Mesothelial cell of epicardium (in vitro differentiated cells): ENCODE data around the gene USP11. TPM values are rescaled to one million over a fixed set of nuclear protein-coding genes. Genes with fewer than 3 reads are reported as not detected.

Experiments used
- DNase-seq, 2 experiments: peaks; one replicate each; pipeline ENCODE4 v3.0.0; 2021; ENCODE audit warnings: low spot score in 2 of 2; ENCODE audit not compliant: unreplicated experiment in 2 of 2
- H3K27ac Mint-ChIP-seq: 2 replicates; pipeline ENCODE4 v1.8.0; 2021; ENCODE audit warnings: mixed read lengths
- H3K27me3 Mint-ChIP-seq: 2 replicates; pipeline ENCODE4 v1.8.0; 2021; ENCODE audit warnings: low read depth, mixed read lengths
- H3K36me3 Mint-ChIP-seq: 2 replicates; pipeline ENCODE4 v1.8.0; 2021; ENCODE audit warnings: mixed read lengths
- H3K4me1 Mint-ChIP-seq: 2 replicates; pipeline ENCODE4 v1.8.0; 2021; ENCODE audit warnings: mixed read lengths
- H3K4me3 Mint-ChIP-seq: 2 replicates; pipeline ENCODE4 v1.8.0; 2021; ENCODE audit warnings: mild to moderate bottlenecking, moderate library complexity, mixed read lengths
- H3K9me3 Mint-ChIP-seq: 2 replicates; pipeline ENCODE4 v1.8.0; 2021; ENCODE audit warnings: mixed read lengths
- total RNA-seq: library from RNA; stranded (reverse); gene quantifications from 3 replicates; pipeline ENCODE4 v1.2.1, GENCODE V29; 2021
- TF ChIP-seq, protein P1 (sequence below): fragments of 200-600 bp; sonication (generic); IDR thresholded peaks from one replicate; pipeline ENCODE4 v1.5.0; 2021; ENCODE audit warnings: antibody characterized with exemption; ENCODE audit not compliant: unreplicated experiment

USP11 gene
- total RNA-seq, 1 donor from 2014 or later = 315 TPM

DNA sequence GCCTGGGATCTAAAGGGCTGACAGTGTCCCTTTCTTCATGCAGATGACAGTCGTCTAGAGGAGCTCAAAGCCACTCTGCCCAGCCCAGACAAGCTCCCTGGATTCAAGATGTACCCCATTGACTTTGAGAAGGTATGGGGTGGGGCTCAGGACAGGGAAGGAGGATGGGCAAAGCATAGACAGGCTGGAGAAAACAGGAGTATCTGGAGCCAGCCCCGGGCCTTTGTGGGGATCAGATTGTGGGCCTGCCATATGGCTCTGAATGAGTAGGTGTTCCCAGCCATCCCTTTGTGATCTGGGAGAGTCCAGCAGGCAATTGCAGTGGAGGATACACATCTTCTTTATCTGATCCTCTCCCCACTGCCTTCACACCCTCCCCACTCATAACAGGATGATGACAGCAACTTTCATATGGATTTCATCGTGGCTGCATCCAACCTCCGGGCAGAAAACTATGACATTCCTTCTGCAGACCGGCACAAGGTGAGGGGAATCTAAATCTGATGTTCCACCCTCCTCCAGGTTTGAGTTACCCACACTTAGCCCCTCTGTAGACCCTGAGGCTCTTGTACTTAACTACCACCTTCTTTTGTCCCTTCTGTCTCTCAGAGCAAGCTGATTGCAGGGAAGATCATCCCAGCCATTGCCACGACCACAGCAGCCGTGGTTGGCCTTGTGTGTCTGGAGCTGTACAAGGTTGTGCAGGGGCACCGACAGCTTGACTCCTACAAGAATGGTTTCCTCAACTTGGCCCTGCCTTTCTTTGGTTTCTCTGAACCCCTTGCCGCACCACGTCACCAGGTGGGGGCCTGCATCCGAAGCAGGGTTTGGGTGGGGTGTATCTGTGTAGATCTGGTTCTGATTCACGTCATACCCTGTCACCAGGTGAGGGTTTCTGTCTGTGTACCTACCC, 20.2 kb upstream of the USP11 start:
- Mint-ChIP-seq H3K4me3 (no peak overlapping the region), H3K4me1 (peaks cover 17% of the 10 kb centered on the region), H3K36me3 (peaks cover 61% of the 10 kb centered on the region), H3K27me3 (no peaks in the 10 kb centered on the region), H3K27ac (no peak overlapping the region), H3K9me3 (no peaks in the 10 kb centered on the region)
- TF ChIP-seq, protein P1, sequence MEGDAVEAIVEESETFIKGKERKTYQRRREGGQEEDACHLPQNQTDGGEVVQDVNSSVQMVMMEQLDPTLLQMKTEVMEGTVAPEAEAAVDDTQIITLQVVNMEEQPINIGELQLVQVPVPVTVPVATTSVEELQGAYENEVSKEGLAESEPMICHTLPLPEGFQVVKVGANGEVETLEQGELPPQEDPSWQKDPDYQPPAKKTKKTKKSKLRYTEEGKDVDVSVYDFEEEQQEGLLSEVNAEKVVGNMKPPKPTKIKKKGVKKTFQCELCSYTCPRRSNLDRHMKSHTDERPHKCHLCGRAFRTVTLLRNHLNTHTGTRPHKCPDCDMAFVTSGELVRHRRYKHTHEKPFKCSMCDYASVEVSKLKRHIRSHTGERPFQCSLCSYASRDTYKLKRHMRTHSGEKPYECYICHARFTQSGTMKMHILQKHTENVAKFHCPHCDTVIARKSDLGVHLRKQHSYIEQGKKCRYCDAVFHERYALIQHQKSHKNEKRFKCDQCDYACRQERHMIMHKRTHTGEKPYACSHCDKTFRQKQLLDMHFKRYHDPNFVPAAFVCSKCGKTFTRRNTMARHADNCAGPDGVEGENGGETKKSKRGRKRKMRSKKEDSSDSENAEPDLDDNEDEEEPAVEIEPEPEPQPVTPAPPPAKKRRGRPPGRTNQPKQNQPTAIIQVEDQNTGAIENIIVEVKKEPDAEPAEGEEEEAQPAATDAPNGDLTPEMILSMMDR = no peak
- DNase-seq = no peak

- peaks cover 58% of the 10 kb centered on the region for H3K36me3 Mint-ChIP-seq
- no peak overlapping the region for H3K4me3 Mint-ChIP-seq
- peak overlapping the region; percentile 31 for H3K27ac Mint-ChIP-seq
Measured at GRCh38 chrX:47214435-47215077, 18.3 kb upstream of the USP11 start.

DNA sequence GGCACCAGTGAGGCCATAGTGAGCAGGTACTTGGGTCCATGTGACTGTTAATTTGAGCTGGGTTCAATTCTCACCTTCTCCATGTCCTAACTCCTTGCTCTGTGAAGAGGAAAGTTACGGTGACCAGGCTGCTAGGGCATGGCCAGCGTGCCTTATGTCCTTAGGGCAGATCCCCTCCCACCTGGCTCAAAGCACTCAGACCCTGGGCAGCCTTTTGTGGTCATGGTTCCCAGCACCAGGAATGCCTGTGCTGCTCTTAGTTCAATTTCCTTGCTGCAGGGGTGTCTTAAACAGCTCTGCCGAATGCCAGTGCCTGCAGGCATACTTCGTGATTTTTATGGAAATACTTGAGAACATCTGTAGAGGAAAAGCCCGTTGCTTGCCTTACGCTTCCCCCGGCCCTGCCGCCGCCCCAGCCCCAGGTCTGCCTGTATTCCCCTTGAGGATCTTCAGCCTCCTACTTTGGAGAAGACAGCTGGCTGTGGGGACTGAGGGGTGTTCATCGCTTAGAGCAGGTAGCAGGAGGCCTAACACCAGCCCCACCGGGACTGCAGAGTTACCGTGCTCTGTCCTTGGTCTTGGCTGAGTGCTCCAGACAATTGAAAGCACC, 17.4 kb upstream of the USP11 start:
- H3K4me1 Mint-ChIP-seq = peaks cover 30% of the 10 kb centered on the region
- H3K27ac Mint-ChIP-seq = peak overlapping the region; percentile 99
- no peaks in the 10 kb centered on the region for H3K9me3 Mint-ChIP-seq
- peaks cover 50% of the 10 kb centered on the region for H3K36me3 Mint-ChIP-seq
- no peak for DNase-seq
- H3K27me3 Mint-ChIP-seq = no peaks in the 10 kb centered on the region
- H3K4me3 Mint-ChIP-seq = no peak overlapping the region
- TF ChIP-seq, protein P1 = no peak

More at GRCh38 chrX:47214435-47215077, 18.3 kb upstream of the USP11 start:
- Mint-ChIP-seq H3K27me3 (no peaks in the 10 kb centered on the region), H3K4me1 (peaks cover 21% of the 10 kb centered on the region), H3K9me3 (no peaks in the 10 kb centered on the region)
- TF ChIP-seq, protein P1 = no peak
- no peak for DNase-seq

- Mint-ChIP-seq H3K4me1 (peaks cover 36% of the 10 kb centered on the region), H3K27ac (peak overlapping the region; percentile 99), H3K27me3 (no peaks in the 10 kb centered on the region), H3K36me3 (peaks cover 41% of the 10 kb centered on the region), H3K4me3 (peak overlapping the region; percentile 93), H3K9me3 (no peaks in the 10 kb centered on the region)
- TF ChIP-seq, protein P1 = no peak
- no peak for DNase-seq
Measured at GRCh38 chrX:47216393-47216925, 16.4 kb upstream of the USP11 start.

DNA sequence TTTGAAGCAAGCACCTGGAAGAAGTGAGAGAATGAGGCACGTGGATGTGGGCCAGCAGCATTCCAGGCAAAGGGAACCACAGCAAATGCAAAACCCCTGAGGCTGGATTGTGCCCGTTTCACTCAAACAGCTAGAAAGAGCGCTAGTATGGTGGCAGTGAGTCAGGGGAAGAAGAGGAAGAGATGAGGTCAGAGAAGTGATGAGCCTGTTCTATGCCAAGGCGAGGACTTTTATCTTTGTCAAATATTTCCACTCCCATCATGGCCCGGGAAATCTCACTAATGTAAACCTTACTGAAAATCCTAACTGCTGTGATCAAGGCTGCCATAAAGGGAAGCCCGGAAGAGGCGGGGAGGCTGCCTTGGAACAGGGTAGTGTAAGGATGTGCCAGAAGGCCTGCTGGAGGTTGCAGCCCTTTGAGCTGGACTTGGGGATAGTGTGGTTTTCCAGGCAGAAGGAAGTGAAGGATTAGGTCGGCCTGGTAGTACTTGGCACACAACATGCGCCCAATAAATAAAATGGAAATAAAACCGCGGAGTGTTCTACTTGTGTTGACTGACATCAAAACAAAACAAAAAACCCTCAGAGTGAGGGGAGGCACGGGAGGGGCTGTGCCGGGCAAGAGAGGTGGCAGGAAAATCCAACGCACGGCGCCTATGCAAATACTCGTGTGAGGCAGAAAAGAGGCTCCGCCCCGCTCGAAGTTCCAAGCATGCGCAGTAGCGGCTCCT, 15.5 kb upstream of the USP11 start:
- DNase-seq = no peak
- peak overlapping the region; percentile 93 for H3K4me3 Mint-ChIP-seq
- peak overlapping the region; percentile 99 for H3K27ac Mint-ChIP-seq
- no peaks in the 10 kb centered on the region for H3K9me3 Mint-ChIP-seq
- H3K4me1 Mint-ChIP-seq = peaks cover 36% of the 10 kb centered on the region
- TF ChIP-seq, protein P1 = no peak
- H3K36me3 Mint-ChIP-seq = peaks cover 37% of the 10 kb centered on the region
- H3K27me3 Mint-ChIP-seq = no peaks in the 10 kb centered on the region
